Fibroblast of mammary gland (primary cell): Measurements from ENCODE around the gene HEXIM2.

ENCODE experiments used
- DNase-seq: peaks from one replicate; pipeline ENCODE4 v3.0.0-alpha.2; 2010; ENCODE audit warnings: low read depth
- H3K4me3 ChIP-seq: 2 replicates; pipeline ENCODE4 v1.5.1; 2011; ENCODE audit warnings: low read depth, mild to moderate bottlenecking, low read length, moderate library complexity; ENCODE audit not compliant: control insufficient read depth
- CTCF ChIP-seq: conservative IDR thresholded peaks from 2 replicates; pipeline ENCODE4 v1.5.1; 2011; ENCODE audit warnings: low read depth, low read length, inconsistent platforms; ENCODE audit not compliant: control insufficient read depth, insufficient read depth

Gene HEXIM2

DNA sequence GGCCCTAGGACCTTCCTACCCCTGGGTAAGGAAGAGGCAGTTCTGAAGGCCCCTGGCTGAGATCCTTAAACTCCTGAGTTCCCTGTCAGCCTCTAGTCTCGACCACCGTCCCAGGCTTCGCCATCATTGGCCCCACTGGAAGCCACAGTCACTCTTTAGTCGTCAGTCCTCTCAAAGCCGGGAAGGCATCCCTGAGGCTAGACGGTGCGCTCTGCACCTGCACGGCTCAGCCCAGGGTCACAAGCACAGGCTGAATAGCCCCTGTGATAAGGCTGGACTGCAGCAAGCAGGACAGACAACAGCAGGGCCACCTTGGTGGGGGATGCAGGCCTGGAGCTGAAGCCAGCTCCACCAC lies 16.7 kb upstream of the HEXIM2 start:
- DNase-seq: no peak
- TF ChIP-seq CTCF: no peak
- H3K4me3 ChIP-seq: no peak overlapping the region

- H3K4me3 ChIP-seq: no peak overlapping the region
- no peak for TF ChIP-seq CTCF
These were observed 15.5 kb upstream of the HEXIM2 start for GRCh38 chr17:45146166-45146565.

GRCh38 chr17:45146592-45146889 lies 15.1 kb upstream of the HEXIM2 start:
- H3K4me3 ChIP-seq: no peak overlapping the region
- TF ChIP-seq CTCF: no peak
- no peak for DNase-seq

More at GRCh38 chr17:45146166-45146565, 15.5 kb upstream of the HEXIM2 start:
- no peak for DNase-seq

DNA sequence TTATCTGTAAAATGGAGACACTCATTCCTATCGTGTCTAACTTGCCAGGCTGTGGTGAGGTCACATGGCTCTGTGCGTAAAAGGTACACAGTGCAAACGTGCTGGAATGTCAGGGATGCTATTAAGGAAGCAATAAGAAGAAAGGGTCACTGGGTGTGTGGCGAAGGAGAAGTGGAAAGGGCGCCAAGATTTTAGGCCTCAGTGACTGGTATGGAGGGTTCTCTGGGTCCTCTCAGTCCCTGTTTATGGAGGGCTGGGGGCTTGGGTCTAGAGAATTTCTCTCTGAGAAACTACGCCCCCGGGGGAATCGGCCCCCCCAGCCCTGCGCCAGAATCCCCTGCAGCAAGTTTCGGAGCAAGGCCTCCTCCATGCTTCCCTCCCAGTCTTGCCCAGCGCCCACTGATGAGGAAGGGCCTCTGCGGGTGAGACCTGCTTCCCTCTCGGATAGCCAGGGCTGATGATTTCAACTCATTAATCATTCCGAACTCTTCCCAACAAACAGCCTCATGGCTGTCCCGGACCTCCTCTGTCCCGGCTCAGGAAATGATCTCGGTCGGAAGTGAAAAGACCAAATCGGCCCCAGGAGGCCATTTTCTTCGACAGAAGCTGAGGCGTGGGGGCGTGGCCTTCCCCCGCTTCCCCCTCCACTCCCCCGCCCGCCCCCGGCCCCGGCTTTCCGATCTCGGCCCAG lies 14.6 kb upstream of the HEXIM2 start:
- TF ChIP-seq CTCF: no peak
- peak overlapping the region; percentile 80 for H3K4me3 ChIP-seq
- DNase-seq: peak; percentile 79

DNA sequence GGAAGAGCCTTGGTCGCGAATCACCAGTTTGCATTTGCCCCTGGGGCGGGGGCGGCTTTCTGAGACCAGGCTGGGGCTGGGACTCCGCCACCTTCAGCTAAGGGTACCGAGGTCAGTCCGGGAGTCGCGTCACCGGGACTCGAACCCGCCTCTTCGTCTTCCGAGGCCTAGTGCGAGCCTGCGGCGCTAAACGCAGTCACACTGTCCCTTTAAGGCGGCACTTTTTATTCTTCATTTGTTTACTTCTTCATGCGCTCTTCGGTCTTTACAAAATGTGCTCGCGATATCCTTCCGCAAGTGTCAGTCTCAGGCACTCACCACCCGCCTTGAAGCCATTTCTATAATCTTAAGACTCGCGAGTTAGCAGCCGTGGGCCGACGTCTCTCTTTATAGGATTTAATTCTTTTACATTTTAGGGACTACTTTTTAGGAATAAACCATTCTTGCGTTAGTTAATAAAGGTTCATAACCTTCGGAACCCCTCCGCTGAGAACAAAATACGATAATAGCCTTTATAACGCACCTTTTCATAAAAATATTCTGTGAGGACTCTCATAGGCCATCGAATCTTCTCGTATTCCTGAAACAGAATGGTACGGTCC lies 14.0 kb upstream of the HEXIM2 start:
- no peak for TF ChIP-seq CTCF
- DNase-seq: peak; percentile 95
- peak overlapping the region; percentile 80 for H3K4me3 ChIP-seq

- peak within 1 kb of the TSS; percentile 80 for H3K4me3 ChIP-seq
- peak; percentile 99 for DNase-seq
- no peak for TF ChIP-seq CTCF
These were observed 13.3 kb upstream of the HEXIM2 start, which contains the start of gene HEXIM1 for GRCh38 chr17:45148183-45149036. TSS of gene HEXIM1 (plus strand) at chr17:45148475. CDS start at chr17:45149191, 716 bp downstream.
